Hepatocyte (in vitro differentiated cells): ENCODE data around the gene CCDC136.

Experiments used
- EZH2 ChIP-seq: fragments of 200-600 bp; sonication (generic); IDR thresholded peaks from 2 replicates; pipeline ENCODE4 v1.6.1; 2016; ENCODE audit warnings: antibody characterized with exemption, mild to moderate bottlenecking, borderline replicate concordance
- EZH2phosphoT487 ChIP-seq: fragments of 200-600 bp; sonication (generic); IDR thresholded peaks from one replicate; pipeline ENCODE4 v1.6.1; 2018; ENCODE audit warnings: antibody characterized with exemption, mild to moderate bottlenecking, low read depth, moderate library complexity; ENCODE audit not compliant: unreplicated experiment, severe bottlenecking
- TF ChIP-seq, protein P1 (sequence below): fragments of 200-600 bp; sonication (generic); IDR thresholded peaks from 2 replicates; pipeline ENCODE4 v1.5.1; 2016; ENCODE audit warnings: antibody characterized with exemption, mild to moderate bottlenecking; ENCODE audit not compliant: poor library complexity

- TF ChIP-seq, protein P1, sequence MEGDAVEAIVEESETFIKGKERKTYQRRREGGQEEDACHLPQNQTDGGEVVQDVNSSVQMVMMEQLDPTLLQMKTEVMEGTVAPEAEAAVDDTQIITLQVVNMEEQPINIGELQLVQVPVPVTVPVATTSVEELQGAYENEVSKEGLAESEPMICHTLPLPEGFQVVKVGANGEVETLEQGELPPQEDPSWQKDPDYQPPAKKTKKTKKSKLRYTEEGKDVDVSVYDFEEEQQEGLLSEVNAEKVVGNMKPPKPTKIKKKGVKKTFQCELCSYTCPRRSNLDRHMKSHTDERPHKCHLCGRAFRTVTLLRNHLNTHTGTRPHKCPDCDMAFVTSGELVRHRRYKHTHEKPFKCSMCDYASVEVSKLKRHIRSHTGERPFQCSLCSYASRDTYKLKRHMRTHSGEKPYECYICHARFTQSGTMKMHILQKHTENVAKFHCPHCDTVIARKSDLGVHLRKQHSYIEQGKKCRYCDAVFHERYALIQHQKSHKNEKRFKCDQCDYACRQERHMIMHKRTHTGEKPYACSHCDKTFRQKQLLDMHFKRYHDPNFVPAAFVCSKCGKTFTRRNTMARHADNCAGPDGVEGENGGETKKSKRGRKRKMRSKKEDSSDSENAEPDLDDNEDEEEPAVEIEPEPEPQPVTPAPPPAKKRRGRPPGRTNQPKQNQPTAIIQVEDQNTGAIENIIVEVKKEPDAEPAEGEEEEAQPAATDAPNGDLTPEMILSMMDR: no peak
- no peak for TF ChIP-seq EZH2
- no peak for TF ChIP-seq EZH2phosphoT487
Observed at GRCh38 chr7:128840326-128841170, 48.8 kb downstream of the CCDC136 start.
